HG03439 (cell line): ENCODE measurements around the gene FSTL4.
"Not testable (repeated sequence)": the region's sequence is repeated elsewhere in the genome, so short reads cannot be mapped to it uniquely, and the experiment has no call there.

ENCODE experiments used
- ATAC-seq: cut with Tn5 transposase; IDR thresholded peaks from one replicate; pipeline ENCODE4 v1.9.1; 2021; ENCODE audit warnings: mild to moderate bottlenecking, moderate library complexity; ENCODE audit not compliant: unreplicated experiment

FSTL4 gene

GRCh38 chr5:133459474-133460160 is 152.7 kb downstream of the FSTL4 start:
- no peak for ATAC-seq

DNA sequence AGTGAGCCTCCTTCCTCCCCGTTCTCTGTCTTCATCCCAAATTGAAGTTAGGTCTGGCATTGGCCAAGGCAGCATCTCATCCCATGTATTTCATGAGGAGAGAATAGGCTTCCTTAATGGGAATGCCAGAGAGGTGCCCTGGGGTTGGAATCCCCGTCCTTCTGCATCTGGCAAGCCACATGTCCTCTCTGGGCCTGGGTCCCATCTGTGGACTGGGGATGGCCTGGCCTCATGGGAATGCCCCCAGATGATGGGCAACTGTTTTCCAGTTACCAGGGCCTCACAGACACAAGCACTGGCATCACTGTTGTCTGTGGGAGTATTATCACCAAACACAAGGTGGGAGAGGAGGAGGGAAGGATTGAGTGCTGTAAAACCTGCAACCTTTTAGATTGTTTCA is 153.9 kb downstream of the FSTL4 start:
- ATAC-seq: no peak

DNA sequence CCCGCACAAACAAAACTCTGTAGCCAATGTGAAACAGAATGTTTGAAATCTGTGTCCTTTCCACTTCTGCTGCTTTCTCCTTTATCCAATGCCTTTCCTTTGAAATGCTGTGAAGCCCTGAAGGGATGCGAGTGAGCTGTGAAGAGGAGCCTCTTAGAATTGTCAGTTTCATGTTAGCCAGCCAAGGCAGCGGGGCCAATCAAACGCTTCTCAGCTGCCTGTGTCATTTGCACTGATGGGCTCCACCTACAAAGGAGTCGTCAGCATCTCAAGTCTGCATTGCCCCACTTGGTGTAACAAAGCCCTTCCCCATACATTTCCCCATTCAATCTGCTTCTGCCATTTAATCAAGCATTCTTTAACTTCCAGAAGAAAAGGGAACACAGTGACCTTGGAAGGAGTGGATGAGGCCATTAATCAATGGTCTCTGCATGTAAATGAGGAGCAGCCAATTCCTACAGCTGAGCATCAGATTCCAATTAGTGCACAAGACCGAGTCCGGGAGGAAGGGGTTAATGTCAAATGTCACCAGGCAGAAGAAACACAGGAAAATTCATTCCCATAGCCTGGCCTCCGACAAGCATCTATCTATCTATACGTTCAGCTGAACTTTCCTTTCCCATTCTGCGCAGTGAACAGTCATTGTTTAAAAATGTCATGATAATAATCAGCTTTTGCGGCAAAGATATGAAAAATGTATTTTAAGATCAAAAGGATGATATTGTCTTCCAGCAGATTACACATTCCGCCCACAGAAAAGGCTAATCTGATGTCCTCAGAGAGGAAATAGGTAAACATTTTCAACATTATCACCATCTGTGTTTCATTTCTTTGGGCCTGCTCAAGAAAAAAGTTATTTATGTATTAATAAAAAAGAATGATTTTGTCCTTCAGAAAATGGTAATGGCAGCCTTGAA is 154.6 kb downstream of the FSTL4 start:
- no peak for ATAC-seq

DNA sequence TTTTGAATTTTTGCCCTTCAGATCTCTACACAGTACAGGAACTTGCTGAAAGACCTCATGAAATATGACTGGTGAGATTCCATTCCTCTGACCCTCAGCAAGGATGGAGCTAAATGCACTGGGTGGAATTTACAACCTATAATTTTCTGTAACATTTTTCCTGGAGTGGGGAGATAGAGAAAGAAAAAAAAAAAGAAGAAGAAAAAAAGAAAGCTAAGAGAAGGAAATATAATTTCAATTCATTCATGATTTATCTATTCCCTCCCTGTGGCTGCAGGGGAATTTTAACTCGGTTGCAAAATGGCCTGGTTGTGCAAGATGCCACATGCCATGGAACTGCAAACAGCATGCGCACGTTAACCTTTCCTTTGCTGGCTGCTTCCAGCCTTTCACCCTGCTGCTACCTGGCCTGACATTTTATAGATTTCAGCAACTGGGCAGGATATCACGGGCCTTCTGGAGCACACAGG is 155.4 kb downstream of the FSTL4 start:
- no peak for ATAC-seq

GRCh38 chr5:133455676-133456075 is 156.7 kb downstream of the FSTL4 start:
- no peak for ATAC-seq

DNA sequence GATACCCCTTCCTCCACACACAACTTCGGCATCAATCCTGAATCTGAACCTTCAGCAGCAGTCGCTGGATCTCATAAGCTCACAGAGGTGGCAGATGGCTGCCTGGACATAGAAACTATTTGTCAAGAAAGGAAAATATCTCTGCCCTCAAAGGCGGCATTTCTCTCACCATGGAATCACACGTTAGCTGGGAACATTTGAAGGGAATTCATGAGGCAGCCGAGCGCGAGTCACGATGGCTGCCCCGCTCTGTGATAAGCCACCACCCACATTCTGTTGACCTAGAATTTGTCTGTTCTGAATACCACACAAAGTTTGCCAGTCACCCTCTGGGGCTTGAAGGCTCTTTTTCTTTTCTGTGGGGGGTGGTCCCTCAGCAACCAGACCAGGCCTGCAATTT is 157.9 kb downstream of the FSTL4 start:
- ATAC-seq: no peak

- ATAC-seq: no peak
Observed at GRCh38 chr5:133453831-133454230, 158.5 kb downstream of the FSTL4 start.

- no peak for ATAC-seq
Observed at GRCh38 chr5:133453084-133453780, 159.1 kb downstream of the FSTL4 start.

- ATAC-seq: no peak
Observed at GRCh38 chr5:133451926-133452325, 160.4 kb downstream of the FSTL4 start.

GRCh38 chr5:133450286-133450685 is 162.1 kb downstream of the FSTL4 start:
- no peak for ATAC-seq

DNA sequence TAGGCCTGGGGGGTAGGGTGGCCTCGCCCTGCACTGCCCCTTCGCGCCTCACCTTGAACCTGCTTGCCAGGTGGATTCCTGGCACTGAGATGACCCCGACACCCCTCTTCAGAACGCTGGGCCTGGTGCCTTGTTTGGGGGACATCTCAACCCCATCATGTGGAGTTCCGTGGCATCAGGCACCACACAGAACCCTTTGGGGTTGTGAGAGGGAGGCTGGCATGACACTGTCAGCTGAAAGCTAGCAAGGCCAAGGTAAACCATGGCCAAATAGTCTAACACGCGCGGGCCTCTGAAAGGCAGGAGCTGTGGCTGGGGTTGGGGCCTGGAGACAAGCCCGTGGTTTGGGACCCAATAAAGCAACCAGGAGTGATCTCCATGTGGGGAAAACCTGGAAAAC is 163.2 kb downstream of the FSTL4 start:
- ATAC-seq: no peak

GRCh38 chr5:133446440-133446839 is 165.9 kb downstream of the FSTL4 start:
- no peak for ATAC-seq

DNA sequence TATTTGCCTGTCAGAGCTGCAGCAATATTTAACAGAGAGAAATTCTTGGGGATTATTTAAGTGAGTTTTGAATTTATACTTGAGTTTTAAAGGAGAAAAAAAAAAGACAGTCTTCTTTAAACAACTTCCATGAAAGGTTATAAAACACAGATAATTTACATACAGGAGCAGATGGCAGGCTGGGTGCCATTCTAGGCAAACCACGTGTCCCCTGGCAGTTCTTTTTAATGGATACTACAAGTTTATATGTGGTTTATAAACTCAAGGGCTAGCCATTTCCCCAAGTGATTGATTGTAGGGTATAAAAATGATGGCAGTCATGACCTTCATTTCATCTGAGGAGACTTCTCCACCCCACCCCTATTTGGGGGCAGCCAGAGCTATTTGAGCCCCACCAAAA is 166.6 kb downstream of the FSTL4 start:
- no peak for ATAC-seq

DNA sequence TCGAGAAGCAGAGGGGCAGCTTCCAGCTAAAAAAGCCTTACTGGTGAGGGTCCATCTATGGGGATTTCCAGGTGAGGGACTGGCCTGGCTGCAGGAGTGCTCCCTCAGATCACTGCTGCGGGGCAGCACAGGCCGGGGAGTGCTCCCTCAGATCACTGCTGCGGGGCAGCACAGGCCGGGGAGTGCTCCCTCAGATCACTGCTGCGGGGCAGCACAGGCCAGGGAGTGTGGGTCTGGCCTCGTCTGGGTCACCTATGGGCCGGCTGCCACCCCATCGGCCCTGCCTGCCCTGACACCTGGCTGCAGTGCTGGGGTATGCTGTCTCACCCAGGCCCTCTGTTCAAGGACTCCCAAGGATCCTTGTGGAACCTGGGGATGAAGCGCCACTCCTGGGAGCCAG is 167.1 kb downstream of the FSTL4 start:
- not testable (repeated sequence) for ATAC-seq

- no peak for ATAC-seq
Observed at GRCh38 chr5:133444711-133445110, 167.6 kb downstream of the FSTL4 start.

DNA sequence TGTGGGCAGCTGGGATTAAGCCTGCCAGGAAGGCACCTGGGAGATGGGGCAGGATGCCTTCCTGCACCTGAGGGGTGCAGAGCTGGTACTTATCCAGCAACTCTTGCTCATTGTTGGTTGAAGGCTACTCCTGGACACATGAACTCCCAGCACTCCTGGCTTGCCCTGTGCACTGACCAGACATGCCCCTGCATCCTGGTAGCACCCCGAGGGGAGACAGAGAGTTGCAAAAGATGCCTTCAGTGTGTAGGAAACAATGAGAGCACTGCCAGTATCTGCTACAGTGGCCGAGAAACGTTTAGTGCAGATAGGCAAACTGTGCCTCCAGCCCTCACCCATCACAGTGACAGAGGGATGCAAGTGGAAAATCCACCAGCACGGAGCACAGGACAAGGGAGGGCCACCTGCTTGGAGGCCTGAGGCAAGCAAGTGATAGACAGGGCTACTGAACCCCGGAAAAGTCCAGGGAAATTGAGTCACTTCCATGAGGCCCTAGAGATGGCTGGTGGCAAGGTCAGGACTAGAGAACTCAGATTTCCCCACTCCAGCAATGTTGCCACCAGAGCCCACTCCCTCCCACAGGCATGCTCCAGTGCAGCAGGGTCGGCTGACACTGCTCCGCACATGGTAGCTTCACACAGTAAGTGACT is 171.1 kb downstream of the FSTL4 start:
- no peak for ATAC-seq

DNA sequence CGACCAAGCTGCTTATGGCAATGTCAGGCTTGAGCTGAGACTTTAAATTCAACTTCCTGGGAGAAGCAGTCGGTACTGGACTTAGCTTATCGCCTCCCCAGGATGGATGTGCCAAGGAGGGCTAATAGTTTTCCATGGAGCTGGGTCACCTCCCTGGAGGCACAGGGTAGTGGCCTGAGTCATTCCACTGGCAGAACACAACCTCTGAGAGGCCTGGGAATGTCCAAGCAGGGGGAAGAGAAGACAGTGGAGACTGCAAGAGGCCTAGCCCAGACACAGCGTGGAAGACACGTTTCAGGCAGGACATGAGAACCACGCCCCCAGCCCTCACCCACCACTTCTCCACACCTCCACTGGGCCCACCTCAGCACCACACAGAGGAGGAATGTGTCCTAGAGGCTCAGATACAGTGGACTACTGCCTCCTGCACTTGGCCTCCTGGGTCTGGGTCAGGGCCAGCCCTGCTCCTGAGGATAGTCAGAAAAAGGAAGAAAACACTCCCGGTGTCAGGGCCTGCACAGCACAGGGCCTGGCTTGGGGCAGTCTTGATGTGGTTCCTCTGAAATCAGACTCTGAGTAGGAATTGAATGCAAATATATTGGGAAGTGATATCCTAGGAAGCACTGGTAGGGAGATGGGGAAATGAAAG is 171.8 kb downstream of the FSTL4 start:
- no peak for ATAC-seq

GRCh38 chr5:133439859-133440258 is 172.5 kb downstream of the FSTL4 start:
- no peak for ATAC-seq

DNA sequence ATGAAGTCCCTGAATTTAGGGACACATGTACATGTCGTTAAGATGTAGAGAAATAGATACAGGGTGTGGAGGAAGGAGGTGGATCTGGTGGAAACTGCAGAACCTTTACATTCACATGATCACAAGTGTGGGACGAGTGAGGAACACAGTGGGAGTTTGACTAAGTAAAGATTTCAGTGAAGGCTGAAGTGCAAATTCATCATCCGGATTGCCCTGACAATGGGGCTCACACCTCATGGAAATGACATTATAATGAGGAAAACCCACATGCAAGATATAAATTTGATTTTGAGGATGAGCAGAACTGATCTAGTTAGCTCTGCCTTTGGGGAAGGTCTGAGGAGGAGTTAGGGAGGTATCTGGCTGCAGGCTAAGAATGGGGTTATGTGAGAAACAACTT is 173.9 kb downstream of the FSTL4 start:
- ATAC-seq: no peak

GRCh38 chr5:133434336-133434735 is 178.0 kb downstream of the FSTL4 start:
- no peak for ATAC-seq

DNA sequence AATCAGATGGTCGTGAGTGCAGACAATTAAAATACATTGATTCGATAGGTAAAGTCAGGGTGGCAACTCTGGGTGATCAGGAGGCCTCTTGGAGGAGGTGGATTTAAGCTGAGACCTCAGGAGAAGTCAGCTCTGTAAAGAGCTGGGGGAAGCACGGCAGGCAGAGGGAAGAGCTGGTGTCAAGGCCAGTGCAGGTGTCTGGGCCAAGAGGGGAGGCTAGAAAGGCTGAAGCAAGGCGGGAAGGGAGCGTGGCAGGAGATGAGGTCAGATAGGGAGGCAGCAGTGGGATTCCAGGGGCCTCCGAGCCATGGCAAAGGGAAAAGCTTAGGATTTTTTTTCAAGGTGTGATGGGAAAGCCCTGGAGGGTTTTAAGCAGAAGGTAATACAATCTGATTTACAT is 178.7 kb downstream of the FSTL4 start:
- no peak for ATAC-seq
